GM23338 (cell line): ENCODE measurements around the gene PLS3. TPM values are rescaled to one million over a fixed set of nuclear protein-coding genes. Genes with fewer than 3 reads are reported as not detected.

Source experiments
- ATAC-seq: fragments of 200-7000 bp; cut with Tn5 transposase; 3 replicates; pipeline ENCODE4 v1.9.1; 2020
- DNase-seq: peaks from one replicate; pipeline ENCODE4 v3.0.0-alpha.2; 2015; ENCODE audit warnings: low spot score
- H2AFZ ChIP-seq: fragments of 200-600 bp; sonication (generic); 2 replicates; pipeline ENCODE4 v1.8.0; 2016; ENCODE audit warnings: antibody characterized with exemption, mild to moderate bottlenecking, moderate library complexity
- H3F3A ChIP-seq: fragments of 200-600 bp; sonication (generic); replicated peaks from 2 replicates; pipeline ENCODE4 v1.8.0; 2017; ENCODE audit warnings: antibody characterized with exemption, mixed run types, low read depth
- H3K27ac ChIP-seq: fragments of 200-600 bp; sonication (generic); 2 replicates; pipeline ENCODE4 v1.6.1; 2016; ENCODE audit warnings: low read depth
- H3K27me3 ChIP-seq: fragments of 200-600 bp; sonication (generic); 2 replicates; pipeline ENCODE4 v1.8.0; 2016; ENCODE audit warnings: mild to moderate bottlenecking, mixed run types, moderate library complexity; ENCODE audit not compliant: insufficient read depth
- H3K36me3 ChIP-seq: fragments of 200-600 bp; sonication (generic); 2 replicates; pipeline ENCODE4 v1.8.0; 2016; ENCODE audit warnings: mild to moderate bottlenecking; ENCODE audit not compliant: insufficient read depth
- H3K4me1 ChIP-seq: fragments of 200-600 bp; sonication (generic); 2 replicates; pipeline ENCODE4 v1.8.0; 2016; ENCODE audit warnings: mild to moderate bottlenecking, moderate library complexity; ENCODE audit not compliant: insufficient read depth
- H3K4me2 ChIP-seq: fragments of 200-600 bp; sonication (generic); 2 replicates; pipeline ENCODE4 v1.7.1; 2017; ENCODE audit warnings: mixed run types
- H3K4me3 ChIP-seq: fragments of 200-600 bp; sonication (generic); 2 replicates; pipeline ENCODE4 v1.6.1; 2016; ENCODE audit warnings: mixed run types
- H3K79me2 ChIP-seq: fragments of 200-600 bp; sonication (generic); replicated peaks from 2 replicates; pipeline ENCODE4 v1.8.0; 2017; ENCODE audit warnings: mild to moderate bottlenecking; ENCODE audit not compliant: insufficient read depth
- H3K9me2 ChIP-seq: fragments of 200-600 bp; sonication (generic); 2 replicates; pipeline ENCODE4 v1.8.0; 2017; ENCODE audit not compliant: insufficient read depth
- H4K20me1 ChIP-seq: fragments of 200-600 bp; sonication (generic); replicated peaks from 2 replicates; pipeline ENCODE4 v1.8.0; 2017; ENCODE audit warnings: mild to moderate bottlenecking; ENCODE audit not compliant: insufficient read depth
- H3K27ac Mint-ChIP-seq: 2 replicates; pipeline ENCODE4 v1.8.0; 2020; ENCODE audit warnings: inconsistent platforms, mild to moderate bottlenecking, moderate library complexity, mixed read lengths
- H3K27me3 Mint-ChIP-seq: 3 replicates; pipeline ENCODE4 v1.8.0; 2022; ENCODE audit warnings: low read depth, mild to moderate bottlenecking, moderate library complexity, mixed read lengths, inconsistent platforms; ENCODE audit not compliant: insufficient read depth, poor library complexity
- H3K36me3 Mint-ChIP-seq: 3 replicates; pipeline ENCODE4 v1.8.0; 2021; ENCODE audit warnings: low read depth, mild to moderate bottlenecking, inconsistent platforms, moderate library complexity, mixed read lengths
- H3K4me1 Mint-ChIP-seq: 3 replicates; pipeline ENCODE4 v1.8.0; 2020; ENCODE audit warnings: mild to moderate bottlenecking, inconsistent platforms, mixed read lengths
- H3K4me3 Mint-ChIP-seq: 3 replicates; pipeline ENCODE4 v1.8.0; 2021; ENCODE audit warnings: moderate library complexity, mild to moderate bottlenecking, inconsistent platforms, mixed read lengths
- H3K9me3 Mint-ChIP-seq: 3 replicates; pipeline ENCODE4 v1.8.0; 2020; ENCODE audit warnings: moderate library complexity, mild to moderate bottlenecking, inconsistent platforms, mixed read lengths
- CREB1 ChIP-seq: fragments of 250-450 bp; sonication (Bioruptor Pico); IDR thresholded peaks from 2 replicates; pipeline ENCODE4 v1.5.0; 2020; ENCODE audit warnings: low read depth, mild to moderate bottlenecking, moderate library complexity
- CTCF ChIP-seq, 2 experiments: fragments of 200-600 bp in 1 of 2; sonication (generic) in 1 of 2; conservative IDR thresholded peaks; 2 replicates each; pipeline versions ENCODE4 v1.5.1 to v1.6.1; 2016 to 2017; ENCODE audit warnings: antibody characterized with exemption in 2 of 2, low read depth in 2 of 2, mild to moderate bottlenecking in 2 of 2, moderate library complexity in 1 of 2
- ETS1 ChIP-seq: IDR thresholded peaks from 2 replicates; pipeline ENCODE4 v1.6.1; 2016; ENCODE audit warnings: antibody characterized with exemption
- EZH2 ChIP-seq: fragments of 200-600 bp; sonication (generic); IDR thresholded peaks from one replicate; pipeline ENCODE4 v1.8.0; 2017; ENCODE audit warnings: antibody characterized with exemption, mild to moderate bottlenecking, low read depth; ENCODE audit not compliant: unreplicated experiment
- JUNB ChIP-seq: IDR thresholded peaks from one replicate; pipeline ENCODE4 v1.6.1; 2016; ENCODE audit warnings: antibody characterized with exemption; ENCODE audit not compliant: unreplicated experiment
- POLR2AphosphoS5 ChIP-seq: IDR thresholded peaks from 2 replicates; pipeline ENCODE4 v1.6.1; 2016; ENCODE audit warnings: antibody characterized with exemption, low read depth
- REST ChIP-seq: IDR thresholded peaks from one replicate; pipeline ENCODE4 v1.6.1; 2018; ENCODE audit warnings: antibody characterized with exemption; ENCODE audit not compliant: unreplicated experiment
- ZNF114 ChIP-seq: fragments of 250-450 bp; sonication (Bioruptor Pico); IDR thresholded peaks from 2 replicates; pipeline ENCODE4 v1.5.0; 2020; ENCODE audit warnings: mild to moderate bottlenecking, moderate library complexity
- ZNF331 ChIP-seq: fragments of 250-450 bp; sonication (Bioruptor Pico); IDR thresholded peaks from 2 replicates; pipeline ENCODE4 v1.5.0; 2020; ENCODE audit warnings: low read depth, mild to moderate bottlenecking, moderate library complexity
- polyA plus RNA-seq: library from polyadenylated mRNA; unstranded; fragments of >200 nt; fragmentation: Nextera tagmentation; extraction: Ambion mirVana; gene quantifications from 2 replicates; pipeline ENCODE4 v1.2.1, GENCODE V29; 2016
- total RNA-seq: library from RNA; depleted of rRNA; stranded (reverse); fragments of >200 nt; shearing (Covaris generic); gene quantifications from 2 replicates; pipeline ENCODE4 v1.2.3, GENCODE V29; 2014

Gene PLS3
- total and polyA plus RNA-seq, 2 experiments from 2014 or later: 81.6 to 128 TPM

DNA sequence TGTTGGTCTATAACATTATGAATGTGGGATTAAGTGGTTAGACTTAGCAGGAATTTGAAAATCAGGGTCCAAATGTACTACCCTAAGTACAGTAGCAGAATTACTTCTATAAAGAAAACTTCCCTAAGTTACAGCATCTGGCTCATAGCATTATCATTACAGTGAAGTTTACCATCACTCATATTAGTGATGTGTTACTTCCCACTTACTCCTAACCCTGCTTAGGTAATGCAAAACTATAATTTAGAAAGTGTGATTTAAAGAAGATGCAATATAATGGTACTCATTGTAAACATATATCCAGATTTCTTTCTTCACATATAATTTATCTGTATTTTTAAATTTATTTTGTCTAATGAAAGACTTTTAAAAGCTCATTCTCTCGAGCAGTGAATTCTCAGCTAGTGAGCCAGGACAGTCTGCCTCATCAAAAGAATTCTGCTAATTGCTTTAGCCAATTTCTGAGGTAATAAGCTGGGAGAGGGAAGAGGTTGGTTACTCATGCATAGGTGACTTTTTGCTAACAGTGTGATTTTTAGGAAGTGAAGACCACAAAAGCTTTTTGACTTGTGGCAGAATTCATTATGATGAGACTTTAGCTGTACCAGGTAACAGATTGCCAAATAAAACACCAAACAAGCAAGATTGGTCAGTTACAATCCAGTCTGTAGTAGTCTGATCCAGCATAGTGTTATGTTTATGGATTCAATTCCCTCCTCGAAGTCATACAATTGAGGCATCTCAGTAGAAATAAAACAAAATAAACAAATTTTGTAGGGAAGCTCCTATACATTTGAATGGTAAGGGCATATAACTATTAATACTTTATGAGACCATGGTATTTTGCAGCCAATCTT is 21.0 kb downstream of the PLS3 start:
- ATAC-seq (no peak; the same call in 2 of the 3 replicates), DNase-seq (no peak)
- Histone ChIP-seq H3K4me3 (no peak overlapping the region), H3K9me2 (no peaks in the 10 kb centered on the region), H3K4me2 (no peak overlapping the region; the same call in 1 of the 2 replicates), H2AFZ (no peak overlapping the region), H4K20me1 (0 out of 2 replicates have a peak, but pooled peaks cover 4% of the 10 kb centered on the region), H3K4me1 (peaks cover 34% of the 10 kb centered on the region), H3F3A (no peaks in the 10 kb centered on the region), H3K27me3 (no peaks in the 10 kb centered on the region), H3K27ac (peak overlapping the region; percentile 46), H3K79me2 (peaks cover 93% of the 10 kb centered on the region), H3K36me3 (no peaks in the 10 kb centered on the region)
- Mint-ChIP-seq H3K4me3 (no peak overlapping the region), H3K27ac (0 out of 2 replicates have a peak overlapping the region, but pooled peaks have one; percentile 93), H3K9me3 (no peaks in the 10 kb centered on the region), H3K27me3 (peaks cover 2% of the 10 kb centered on the region), H3K36me3 (peaks cover 17% of the 10 kb centered on the region; the same call in 2 of the 3 replicates), H3K4me1 (peaks cover 30% of the 10 kb centered on the region)
- TF ChIP-seq CTCF (conservative IDR thresholded peaks at IDR 0.05; ENCODE audit: low read depth in 2 of 2): no peak

DNA sequence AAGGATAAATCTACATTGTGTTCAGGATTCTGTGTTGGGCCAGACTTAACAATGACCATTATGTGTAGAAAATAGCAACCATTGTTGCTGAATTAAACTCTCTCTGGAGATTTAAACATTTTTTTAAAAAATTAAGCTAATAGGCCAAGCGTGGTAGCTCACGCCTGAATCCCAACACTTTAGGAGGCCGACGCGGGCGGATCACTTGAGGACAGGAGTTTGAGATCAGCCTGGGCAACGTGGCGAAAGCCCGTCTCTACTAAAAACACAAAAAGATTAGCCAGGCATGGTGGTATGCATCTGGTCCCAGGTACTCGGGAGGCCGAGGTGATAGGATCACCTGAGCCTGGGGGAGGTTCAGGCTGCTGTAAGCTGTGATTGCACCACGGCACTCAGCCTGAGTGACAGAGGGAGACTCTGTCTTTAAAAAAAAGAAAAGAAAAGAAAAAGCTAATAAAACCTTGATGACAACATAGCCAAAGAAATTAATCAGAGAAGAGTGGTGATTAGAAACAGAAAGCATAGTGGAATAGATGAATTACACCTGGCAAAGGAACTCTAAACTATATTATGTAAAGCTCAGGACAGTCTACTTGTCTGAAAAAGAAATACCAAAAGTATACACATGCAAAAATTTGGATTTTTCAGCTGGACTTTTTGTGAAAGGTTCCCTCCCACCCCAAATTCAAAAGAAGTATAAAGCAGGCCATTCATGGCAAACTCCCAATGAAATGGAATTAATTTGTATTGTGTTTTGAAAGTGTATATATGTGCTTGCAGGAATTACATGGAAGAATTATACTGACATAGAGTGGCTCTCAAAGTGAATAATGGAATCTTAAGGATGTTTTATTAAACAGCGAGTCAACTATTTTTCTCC is 21.9 kb downstream of the PLS3 start:
- peak overlapping the region; percentile 46 for H3K27ac ChIP-seq
- H3K9me3 Mint-ChIP-seq: no peaks in the 10 kb centered on the region
- no peaks in the 10 kb centered on the region for H3F3A ChIP-seq
- H3K79me2 ChIP-seq: peaks cover 93% of the 10 kb centered on the region
- no peak overlapping the region for H3K4me3 ChIP-seq
- DNase-seq: peak; percentile 49
- peak overlapping the region; percentile 51; the same call in 2 of the 3 replicates for H3K4me3 Mint-ChIP-seq
- H3K27me3 Mint-ChIP-seq: peaks cover 2% of the 10 kb centered on the region
- H3K36me3 Mint-ChIP-seq: peaks cover 14% of the 10 kb centered on the region; the same call in 2 of the 3 replicates
- no peaks in the 10 kb centered on the region for H3K9me2 ChIP-seq
- H3K27ac Mint-ChIP-seq: peak overlapping the region; percentile 93
- H3K4me1 Mint-ChIP-seq: peaks cover 30% of the 10 kb centered on the region
- 0 out of 2 replicates have a peak, but pooled peaks cover 4% of the 10 kb centered on the region for H4K20me1 ChIP-seq
- no peaks in the 10 kb centered on the region for H3K36me3 ChIP-seq
- ATAC-seq: peak; percentile 99
- H3K4me1 ChIP-seq: peaks cover 34% of the 10 kb centered on the region
- H3K27me3 ChIP-seq: no peaks in the 10 kb centered on the region
- TF ChIP-seq ZNF331 (no peak), POLR2AphosphoS5 (no peak)
- H2AFZ ChIP-seq: no peak overlapping the region
- H3K4me2 ChIP-seq: peak overlapping the region; percentile 47

DNA sequence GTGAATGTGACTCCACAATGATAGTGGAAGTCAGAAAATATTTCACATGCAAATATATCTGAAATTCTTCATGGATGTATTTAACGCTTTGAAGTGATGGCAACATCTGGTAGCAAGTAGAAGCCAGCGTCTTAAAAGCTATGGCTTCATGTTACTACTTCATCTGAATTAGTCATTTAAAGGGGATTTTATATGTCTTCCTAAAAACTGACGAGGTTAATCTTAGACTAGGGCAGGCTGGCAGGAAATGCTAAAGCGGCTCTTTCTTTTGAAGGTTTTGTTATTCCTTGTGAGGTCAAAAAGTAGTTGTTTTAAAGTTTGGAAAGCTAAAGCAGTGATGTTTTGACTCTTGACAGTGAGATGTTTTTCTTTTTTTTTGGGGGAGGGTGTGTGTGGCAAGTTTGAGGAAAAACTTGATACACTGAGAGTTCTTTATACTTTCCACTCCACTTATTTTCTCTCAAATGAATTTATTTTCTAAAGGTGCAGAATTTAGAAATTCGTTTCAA is 22.6 kb downstream of the PLS3 start:
- Mint-ChIP-seq H3K4me3 (peak overlapping the region; percentile 51), H3K27me3 (peaks cover 2% of the 10 kb centered on the region), H3K4me1 (peaks cover 30% of the 10 kb centered on the region), H3K9me3 (no peaks in the 10 kb centered on the region), H3K36me3 (peaks cover 9% of the 10 kb centered on the region; the same call in 2 of the 3 replicates), H3K27ac (no peak overlapping the region)
- H3K36me3 ChIP-seq: no peaks in the 10 kb centered on the region
- DNase-seq (peak; percentile 9), ATAC-seq (no peak)
- H3K79me2 ChIP-seq: peaks cover 93% of the 10 kb centered on the region
- H2AFZ ChIP-seq: no peak overlapping the region
- H3K27me3 ChIP-seq: no peaks in the 10 kb centered on the region
- H3K9me2 ChIP-seq: no peaks in the 10 kb centered on the region
- no peaks in the 10 kb centered on the region for H3F3A ChIP-seq
- 0 out of 2 replicates have a peak, but pooled peaks cover 4% of the 10 kb centered on the region for H4K20me1 ChIP-seq
- H3K4me1 ChIP-seq: peaks cover 34% of the 10 kb centered on the region
- H3K27ac ChIP-seq: peak overlapping the region; percentile 46; the same call in 1 of the 2 replicates
- peak overlapping the region; percentile 47 for H3K4me2 ChIP-seq
- no peak overlapping the region; the same call in 1 of the 2 replicates for H3K4me3 ChIP-seq
- TF ChIP-seq JUNB (no peak), ETS1 (no peak), ZNF331 (no peak), ZNF114 (CRISPR knock-in tag) (no peak), EZH2 (no peak), REST (no peak), CREB1 (CRISPR knock-in tag) (no peak)
